Measurements from ENCODE around the gene PUS7. TPM values are rescaled to one million over a fixed set of nuclear protein-coding genes. Genes with fewer than 3 reads are reported as not detected.
"Not testable (repeated sequence)": the region's sequence is repeated elsewhere in the genome, so short reads cannot be mapped to it uniquely, and the experiment has no call there.

PUS7 gene
- total RNA-seq, 1 donor from 2014 or later = 50.7 TPM

- Mint-ChIP-seq H3K27ac (no peak overlapping the region), H3K36me3 (ENCODE audit: low read depth) (peaks cover 10% of the 10 kb centered on the region), H3K4me3 (no peak overlapping the region), H3K4me1 (ENCODE audit: low read depth) (peaks cover 12% of the 10 kb centered on the region), H3K9me3 (no peaks in the 10 kb centered on the region), H3K27me3 (ENCODE audit: insufficient read depth) (no peaks in the 10 kb centered on the region)
- no peak for DNase-seq (ENCODE audit: low spot score)
- intact Hi-C loops (cut with micrococcal nuclease) = no loop called here
These were observed 67.8 kb downstream of the PUS7 start for GRCh38 chr7:105454095-105454747.

GRCh38 chr7:105452085-105452484, 70.0 kb downstream of the PUS7 start:
- DNase-seq (ENCODE audit: low spot score) = no peak
- intact Hi-C loops (cut with micrococcal nuclease) = no loop called here
- Mint-ChIP-seq H3K4me1 (ENCODE audit: low read depth) (peaks cover 23% of the 10 kb centered on the region), H3K27me3 (ENCODE audit: insufficient read depth) (no peaks in the 10 kb centered on the region), H3K4me3 (no peak overlapping the region), H3K27ac (no peak overlapping the region), H3K9me3 (no peaks in the 10 kb centered on the region), H3K36me3 (ENCODE audit: low read depth) (peaks cover 4% of the 10 kb centered on the region)

- H3K27ac Mint-ChIP-seq; H3K27me3 Mint-ChIP-seq (ENCODE audit: insufficient read depth); H3K4me3 Mint-ChIP-seq; H3K36me3 Mint-ChIP-seq (ENCODE audit: low read depth); DNase-seq (ENCODE audit: low spot score); H3K9me3 Mint-ChIP-seq; intact Hi-C loops (cut with micrococcal nuclease): not testable (repeated sequence)
- peaks cover 23% of the 10 kb centered on the region for H3K4me1 Mint-ChIP-seq (ENCODE audit: low read depth)
These were observed 71.2 kb downstream of the PUS7 start for GRCh38 chr7:105450870-105451269.

- Mint-ChIP-seq H3K36me3 (ENCODE audit: low read depth) (peaks cover 4% of the 10 kb centered on the region), H3K27ac (peak overlapping the region; percentile 42), H3K27me3 (ENCODE audit: insufficient read depth) (no peaks in the 10 kb centered on the region), H3K9me3 (no peaks in the 10 kb centered on the region), H3K4me1 (ENCODE audit: low read depth) (peaks cover 23% of the 10 kb centered on the region), H3K4me3 (no peak overlapping the region)
- intact Hi-C loops (cut with micrococcal nuclease) = no loop called here
- no peak for DNase-seq (ENCODE audit: low spot score)
These were observed 71.8 kb downstream of the PUS7 start for GRCh38 chr7:105450177-105450861.

- Mint-ChIP-seq H3K9me3 (no peaks in the 10 kb centered on the region), H3K36me3 (ENCODE audit: low read depth) (peaks cover 2% of the 10 kb centered on the region), H3K27ac (peak overlapping the region; percentile 58), H3K4me3 (peak overlapping the region; percentile 5), H3K27me3 (ENCODE audit: insufficient read depth) (no peaks in the 10 kb centered on the region), H3K4me1 (ENCODE audit: low read depth) (peaks cover 23% of the 10 kb centered on the region)
- intact Hi-C loops (cut with micrococcal nuclease) = no loop called here
- no peak for DNase-seq (ENCODE audit: low spot score)
These were observed 73.9 kb downstream of the PUS7 start for GRCh38 chr7:105448181-105448580.

- Mint-ChIP-seq H3K36me3 (ENCODE audit: low read depth) (peaks cover under 1% of the 10 kb centered on the region), H3K27me3 (ENCODE audit: insufficient read depth) (no peaks in the 10 kb centered on the region), H3K27ac (no peak overlapping the region), H3K9me3 (no peaks in the 10 kb centered on the region), H3K4me3 (no peak overlapping the region), H3K4me1 (ENCODE audit: low read depth) (peaks cover 10% of the 10 kb centered on the region)
- intact Hi-C loops (cut with micrococcal nuclease) = no loop called here
- no peak for DNase-seq (ENCODE audit: low spot score)
These were observed 77.6 kb downstream of the PUS7 start for GRCh38 chr7:105444342-105444987.

GRCh38 chr7:105442214-105442613, 79.9 kb downstream of the PUS7 start:
- H3K27me3 Mint-ChIP-seq (ENCODE audit: insufficient read depth); H3K27ac Mint-ChIP-seq; H3K9me3 Mint-ChIP-seq; H3K36me3 Mint-ChIP-seq (ENCODE audit: low read depth); H3K4me1 Mint-ChIP-seq (ENCODE audit: low read depth); H3K4me3 Mint-ChIP-seq; DNase-seq (ENCODE audit: low spot score); intact Hi-C loops (cut with micrococcal nuclease): not testable (repeated sequence)

GRCh38 chr7:105439174-105439893, 82.7 kb downstream of the PUS7 start:
- H3K27me3 Mint-ChIP-seq (ENCODE audit: insufficient read depth) = no peaks in the 10 kb centered on the region
- no peaks in the 10 kb centered on the region for H3K4me1 Mint-ChIP-seq (ENCODE audit: low read depth)
- H3K4me3 Mint-ChIP-seq = no peak overlapping the region
- intact Hi-C loops (cut with micrococcal nuclease) = no loop called here
- H3K9me3 Mint-ChIP-seq = no peaks in the 10 kb centered on the region
- no peaks in the 10 kb centered on the region for H3K36me3 Mint-ChIP-seq (ENCODE audit: low read depth)
- no peak for DNase-seq (ENCODE audit: low spot score)
- H3K27ac Mint-ChIP-seq = no peak overlapping the region

GRCh38 chr7:105438847-105439173, 83.3 kb downstream of the PUS7 start:
- Mint-ChIP-seq H3K9me3 (no peaks in the 10 kb centered on the region), H3K4me1 (ENCODE audit: low read depth) (no peaks in the 10 kb centered on the region), H3K27ac (no peak overlapping the region), H3K4me3 (no peak overlapping the region), H3K36me3 (ENCODE audit: low read depth) (no peaks in the 10 kb centered on the region), H3K27me3 (ENCODE audit: insufficient read depth) (no peaks in the 10 kb centered on the region)
- no peak for DNase-seq (ENCODE audit: low spot score)
- intact Hi-C loops (cut with micrococcal nuclease) = no loop called here

GRCh38 chr7:105438254-105438653, 83.8 kb downstream of the PUS7 start:
- Mint-ChIP-seq H3K4me3 (no peak overlapping the region), H3K4me1 (ENCODE audit: low read depth) (no peaks in the 10 kb centered on the region), H3K9me3 (no peaks in the 10 kb centered on the region), H3K27me3 (ENCODE audit: insufficient read depth) (no peaks in the 10 kb centered on the region), H3K36me3 (ENCODE audit: low read depth) (no peaks in the 10 kb centered on the region), H3K27ac (no peak overlapping the region)
- DNase-seq (ENCODE audit: low spot score) = no peak
- intact Hi-C loops (cut with micrococcal nuclease) = no loop called here

GRCh38 chr7:105437356-105437755, 84.7 kb downstream of the PUS7 start:
- H3K27me3 Mint-ChIP-seq (ENCODE audit: insufficient read depth); DNase-seq (ENCODE audit: low spot score); H3K4me3 Mint-ChIP-seq; H3K9me3 Mint-ChIP-seq; H3K27ac Mint-ChIP-seq; intact Hi-C loops (cut with micrococcal nuclease); H3K4me1 Mint-ChIP-seq (ENCODE audit: low read depth); H3K36me3 Mint-ChIP-seq (ENCODE audit: low read depth): not testable (repeated sequence)

- no peaks in the 10 kb centered on the region for H3K9me3 Mint-ChIP-seq
- DNase-seq (ENCODE audit: low spot score) = peak; percentile 19
- H3K4me3 Mint-ChIP-seq = no peak overlapping the region
- no peaks in the 10 kb centered on the region for H3K27me3 Mint-ChIP-seq (ENCODE audit: insufficient read depth)
- H3K36me3 Mint-ChIP-seq (ENCODE audit: low read depth) = no peaks in the 10 kb centered on the region
- intact Hi-C loops (cut with micrococcal nuclease) = loop anchor here (1.0 to 5.0 kb wide), 5 partner anchors 133 to 507 kb away; no protein-coding TSS in a partner anchor
- peaks cover 12% of the 10 kb centered on the region for H3K4me1 Mint-ChIP-seq (ENCODE audit: low read depth)
- H3K27ac Mint-ChIP-seq = no peak overlapping the region
These were observed 92.1 kb downstream of the PUS7 start for GRCh38 chr7:105429746-105430612.

Measured in activated T-helper 1 cell treated with anti-CD3 and anti-CD28 coated beads, Interleukin-12 subunit alpha, Interleukin-12 subunit beta, Interleukin-2, Interleukin-4 antibody, amounts not matched to agents 30 ng/mL and 10 ng/mL and 1 ng/mL, durations not matched to agents 14 hours and 24 hours and 36 hours (primary cell).